Neural progenitor cell (in vitro differentiated cells): ENCODE measurements around the gene HRG.

Source experiments
- CTCF ChIP-seq: fragments of 200-600 bp; sonication (generic); IDR thresholded peaks from 2 replicates; pipeline ENCODE4 v1.5.1; 2017; ENCODE audit warnings: antibody characterized with exemption, mild to moderate bottlenecking
- EZH2 ChIP-seq: fragments of 200-600 bp; sonication (generic); IDR thresholded peaks from 2 replicates; pipeline ENCODE4 v1.6.1; 2017; ENCODE audit warnings: antibody characterized with exemption, mild to moderate bottlenecking, moderate library complexity
- EZH2phosphoT487 ChIP-seq: fragments of 200-600 bp; sonication (generic); IDR thresholded peaks from 2 replicates; pipeline ENCODE4 v1.6.1; 2017; ENCODE audit warnings: antibody characterized with exemption

GRCh38 chr3:186640929-186641328, 24.9 kb upstream of the HRG start:
- no peak for TF ChIP-seq CTCF
- TF ChIP-seq EZH2 = no peak
- no peak for TF ChIP-seq EZH2phosphoT487
